Nucleus accumbens (tissue), 56 donors: ENCODE measurements around the gene RCAN1.
A peak's percentile ranks its signal among the peaks of the same experiment; 100 is the strongest.

ENCODE experiments used
- DNase-seq, 56 donors: peaks; one replicate each; lab custom pipeline; 2025; lab: John Stamatoyannopoulos, UW

The RCAN1 gene

DNA sequence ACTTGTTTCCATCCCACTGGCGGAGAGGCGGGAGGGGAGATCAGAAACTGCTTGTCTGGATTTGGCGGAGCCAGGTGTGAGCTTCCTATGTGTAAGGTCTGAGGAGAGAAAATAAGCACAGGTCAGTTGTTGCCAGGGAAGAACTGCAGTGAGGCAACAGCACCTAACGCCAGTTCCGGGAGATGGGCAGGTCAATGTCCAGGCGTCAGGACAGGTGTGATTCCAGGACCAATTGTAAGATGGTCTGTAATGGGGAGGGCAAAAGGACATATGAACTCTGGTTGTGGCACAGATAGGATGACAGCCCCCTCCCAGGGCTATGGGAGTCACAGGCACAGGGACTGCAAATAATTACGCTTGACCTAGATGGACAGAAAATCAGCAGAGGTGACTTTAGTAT, 93.4 kb downstream of the RCAN1 start:
- DNase-seq: no peak

DNA sequence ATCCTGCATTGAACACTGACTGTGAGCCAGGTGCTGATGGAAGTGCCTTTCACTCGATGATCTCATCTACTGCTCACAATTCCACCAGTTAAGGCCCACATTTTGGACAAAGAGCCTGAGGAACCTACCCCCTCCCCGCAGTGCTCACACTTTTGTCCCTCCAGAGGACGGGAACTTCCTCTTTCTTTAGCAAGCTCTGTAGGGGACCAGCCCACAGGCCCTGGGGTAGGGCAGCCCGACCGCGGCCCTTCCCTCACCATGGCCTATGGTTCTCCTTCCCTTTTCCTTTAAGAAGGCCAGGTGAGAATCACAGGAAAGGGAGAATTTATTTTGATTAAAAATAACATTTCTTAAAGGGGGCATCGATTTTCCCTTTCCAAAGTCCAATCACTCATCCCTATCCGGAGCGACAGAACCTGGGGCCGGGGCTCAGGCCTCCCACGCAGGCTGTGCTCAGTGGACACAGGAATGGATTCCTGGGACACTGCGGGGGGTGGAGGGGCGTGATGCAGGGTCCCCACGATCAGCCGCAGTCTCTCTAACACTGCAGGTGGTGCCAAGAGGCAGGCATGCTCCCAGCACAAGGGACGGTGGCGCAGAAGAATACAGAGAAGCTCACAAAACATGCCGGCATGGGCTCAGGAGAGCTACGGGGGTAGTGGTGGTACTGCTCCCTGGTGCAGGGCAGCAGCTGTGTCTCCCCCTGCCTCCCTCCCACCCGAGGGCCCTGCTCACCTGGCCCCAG, 94.0 kb downstream of the RCAN1 start:
- DNase-seq: no peak

DNA sequence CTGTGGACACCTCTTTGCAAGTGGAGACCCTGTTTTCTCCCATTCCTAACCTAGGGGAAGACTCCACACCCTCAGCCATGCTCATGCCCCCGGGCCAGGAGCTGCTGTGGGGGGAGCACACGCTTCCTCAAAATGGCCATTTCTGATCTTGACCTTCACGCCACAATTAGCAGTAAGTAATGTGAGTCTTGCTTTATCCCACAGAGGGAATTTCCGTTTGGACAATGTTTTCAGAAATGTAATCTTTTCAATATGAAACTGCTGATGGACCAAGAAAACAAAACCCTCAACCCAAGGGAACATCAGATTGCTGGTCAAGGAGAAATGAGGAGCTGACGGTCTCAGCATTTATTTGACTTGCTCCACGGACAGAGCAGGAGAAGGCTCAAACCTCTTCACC, 94.6 kb downstream of the RCAN1 start:
- DNase-seq: no peak

DNA sequence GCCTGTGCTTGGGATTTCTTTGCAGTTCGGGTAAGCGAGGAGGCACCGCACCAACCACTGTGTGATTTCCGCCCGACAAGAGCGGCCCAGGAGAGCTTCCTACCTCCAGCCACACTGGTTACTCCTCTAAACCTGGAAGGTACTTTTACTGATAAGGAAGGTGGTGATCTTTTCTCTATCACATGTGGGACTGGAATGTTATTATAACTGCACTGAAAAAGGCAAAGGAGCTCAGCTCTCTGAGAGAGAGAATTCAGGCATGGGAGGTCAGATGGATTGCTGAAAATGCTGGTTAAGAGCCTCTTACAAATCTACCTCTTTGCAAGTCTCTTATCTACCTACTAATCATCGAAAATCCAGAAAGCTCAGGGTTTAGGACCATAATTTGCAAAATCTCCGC, 95.2 kb downstream of the RCAN1 start:
- no peak for DNase-seq

DNA sequence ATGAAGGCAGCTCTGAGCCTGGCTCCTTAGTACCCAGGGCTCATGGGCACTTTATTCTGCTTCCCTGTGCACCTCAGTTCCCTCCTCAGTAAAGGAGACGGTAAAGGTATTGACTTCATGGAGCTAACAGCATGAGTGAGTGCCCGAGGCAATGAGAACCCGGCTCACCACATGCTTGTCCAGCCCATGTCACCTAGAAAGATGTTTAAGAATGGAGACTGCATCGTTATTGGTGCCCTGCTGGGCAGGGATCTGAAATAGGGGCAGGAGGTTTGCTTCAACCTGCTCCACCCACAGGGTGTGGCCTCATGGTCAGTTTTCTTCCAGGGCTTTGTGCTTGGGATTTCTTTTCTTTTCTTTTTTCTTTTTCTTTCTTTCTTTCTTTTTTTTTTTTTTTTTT, 95.9 kb downstream of the RCAN1 start:
- no peak for DNase-seq

DNA sequence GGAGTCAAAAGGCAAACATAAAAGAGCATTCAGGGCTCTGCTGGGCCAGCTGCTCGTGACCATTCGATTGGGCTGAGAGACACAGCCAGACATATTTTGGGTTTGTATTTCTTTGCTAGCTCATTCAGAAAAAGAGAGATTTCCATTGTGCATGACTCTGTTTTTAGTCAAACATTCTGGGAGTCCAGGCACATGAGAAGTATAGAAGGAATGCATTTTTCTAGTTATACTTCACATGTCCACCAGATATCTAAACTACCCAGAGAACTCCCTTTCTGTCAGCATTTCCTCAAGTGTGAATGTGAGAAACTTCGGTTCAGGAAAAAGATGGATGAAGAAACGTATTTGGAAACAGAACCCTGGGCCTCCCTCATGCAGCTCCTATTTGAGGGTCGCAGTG, 96.6 kb downstream of the RCAN1 start:
- no peak for DNase-seq

DNA sequence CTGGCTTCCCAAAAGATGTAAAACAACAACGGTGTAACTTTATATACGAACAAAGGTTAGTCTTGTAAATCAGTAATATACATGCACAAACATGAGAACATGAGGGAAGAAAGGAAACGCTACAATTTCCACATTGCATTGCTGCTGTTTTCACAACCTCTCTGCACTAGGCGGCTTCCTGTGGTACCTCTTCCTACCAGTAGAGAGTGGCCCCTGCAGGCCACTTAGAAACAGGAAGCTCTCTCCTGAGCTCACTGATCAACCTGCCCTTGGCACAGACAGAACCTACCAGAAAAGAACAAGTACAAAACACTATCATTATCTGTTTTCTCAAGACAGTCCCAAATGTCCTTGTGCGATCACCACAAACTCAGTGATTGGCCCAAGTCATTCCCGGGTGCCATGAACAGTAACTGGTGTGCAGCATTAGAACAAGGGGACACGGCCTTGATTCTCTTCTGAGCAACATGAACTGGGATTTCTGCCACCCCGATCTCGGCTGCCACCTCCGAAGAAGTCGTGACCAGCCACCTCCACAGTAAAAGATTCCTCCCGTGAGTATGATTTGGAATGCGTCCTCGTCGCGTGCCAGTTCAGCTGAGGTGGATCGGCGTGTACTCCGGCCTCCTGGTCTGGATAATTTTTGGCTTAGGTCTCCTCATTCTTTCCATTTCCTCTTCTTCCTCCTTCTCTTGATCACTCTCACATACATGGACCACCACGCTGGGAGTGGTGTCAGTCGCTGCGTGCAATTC, 97.2 kb downstream of the RCAN1 start:
- no peak for DNase-seq

DNA sequence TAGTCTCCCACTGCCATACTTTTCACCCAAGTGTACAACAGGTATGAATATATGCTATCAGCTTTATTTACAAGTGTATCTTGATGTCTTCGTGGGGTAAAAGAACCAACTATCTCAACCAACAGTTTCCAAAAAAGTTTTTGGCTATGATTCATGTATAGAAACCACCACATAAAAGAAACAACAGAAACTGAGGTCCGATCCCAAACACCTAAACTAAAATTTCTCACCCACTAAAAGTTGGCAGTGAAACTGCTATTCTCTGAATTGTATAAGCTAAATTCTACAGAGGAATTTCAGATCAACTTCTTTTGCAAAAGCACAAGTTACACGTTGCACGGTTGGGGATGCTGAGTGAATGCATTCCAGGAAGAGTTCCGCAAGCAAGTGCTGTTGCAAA, 97.9 kb downstream of the RCAN1 start:
- DNase-seq: no peak

DNA sequence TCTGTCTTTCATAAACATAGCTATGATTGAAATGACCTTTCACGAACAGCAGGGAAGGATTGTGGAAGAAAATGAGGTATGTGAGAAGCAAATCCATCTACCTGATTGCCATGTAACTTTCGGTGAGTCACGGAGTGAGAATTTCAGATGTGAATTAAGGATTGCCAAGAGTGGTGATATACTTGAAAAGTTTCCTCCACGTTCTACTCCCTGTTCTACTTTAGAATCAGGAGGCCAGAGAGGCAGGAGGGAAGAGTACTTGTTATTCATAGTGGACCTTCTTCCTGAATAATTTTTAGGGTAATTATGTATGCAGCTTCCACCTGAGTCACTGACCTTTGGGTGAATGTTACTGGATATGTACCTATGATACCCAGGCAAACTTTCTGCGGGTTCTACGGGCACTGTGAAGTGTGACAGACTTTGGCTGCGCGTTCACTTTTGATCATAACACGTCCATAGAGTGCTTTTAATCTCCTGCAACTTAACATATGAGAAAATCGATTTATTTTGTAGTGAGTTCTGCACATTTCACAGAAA, 100.3 kb downstream of the RCAN1 start:
- no peak for DNase-seq

DNA sequence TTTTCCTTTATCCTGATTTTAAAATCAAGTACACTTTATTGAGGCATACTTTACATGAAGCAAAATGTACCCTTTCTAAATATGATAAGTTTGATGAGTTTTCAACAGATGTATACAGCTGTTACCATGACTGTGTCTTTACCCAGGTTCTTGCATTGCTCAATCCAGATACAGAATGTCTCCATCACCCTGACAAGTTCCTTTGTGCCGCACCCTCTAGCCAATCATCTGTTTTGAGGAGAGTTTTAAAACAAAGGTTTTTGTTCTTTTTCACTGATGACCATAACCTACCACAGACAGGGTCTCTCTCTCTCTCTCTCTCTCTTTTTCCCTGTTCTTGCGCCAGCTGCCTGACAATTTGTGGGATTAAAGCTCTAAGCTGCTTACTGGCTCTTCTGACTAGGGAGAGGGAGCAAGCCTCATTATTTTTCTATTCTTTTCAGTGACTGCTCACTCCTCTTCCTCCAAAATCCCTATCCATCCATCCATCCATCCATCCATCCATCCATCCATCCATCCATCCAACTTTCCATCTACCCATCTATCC, 101.7 kb downstream of the RCAN1 start:
- DNase-seq: no peak

DNA sequence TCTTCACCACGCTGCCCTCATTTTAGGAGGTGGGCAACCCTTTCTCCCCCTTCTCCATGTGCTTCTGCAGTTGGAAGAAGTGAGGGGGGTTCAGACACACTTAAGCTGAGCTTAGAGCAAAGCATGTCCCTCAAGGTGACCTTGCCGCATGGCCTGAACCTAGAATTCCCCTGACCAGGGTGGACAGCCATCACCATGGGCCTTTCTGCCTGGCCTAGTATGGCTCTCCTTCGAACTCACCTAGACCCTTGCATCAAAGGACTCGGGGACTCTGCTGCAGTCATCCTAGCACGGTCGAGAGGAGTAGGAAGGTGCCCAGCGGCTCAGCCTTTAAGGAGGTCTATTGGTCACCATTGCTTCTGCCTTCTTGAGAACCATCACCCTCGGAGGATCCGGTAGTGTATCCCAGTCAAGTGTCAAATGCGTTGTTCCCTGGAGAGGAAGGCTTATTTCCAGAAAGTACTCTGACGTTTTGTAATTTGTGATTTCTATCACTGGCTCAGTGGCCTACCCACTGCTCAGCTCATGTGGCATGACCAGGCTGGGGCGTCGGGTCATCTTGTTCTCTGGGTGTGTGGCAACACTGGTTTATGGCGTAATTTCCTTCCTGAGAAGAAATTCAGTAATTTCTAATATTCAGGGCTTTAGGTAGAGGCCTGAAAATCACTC, 103.0 kb downstream of the RCAN1 start, which contains the start of gene KCNE1:
Gene KCNE1 (minus strand): TSS at position 424 of the 669 bp plus-strand sequence. CDS start 62,576 bp downstream, outside the sequence.
- DNase-seq: no peak

DNA sequence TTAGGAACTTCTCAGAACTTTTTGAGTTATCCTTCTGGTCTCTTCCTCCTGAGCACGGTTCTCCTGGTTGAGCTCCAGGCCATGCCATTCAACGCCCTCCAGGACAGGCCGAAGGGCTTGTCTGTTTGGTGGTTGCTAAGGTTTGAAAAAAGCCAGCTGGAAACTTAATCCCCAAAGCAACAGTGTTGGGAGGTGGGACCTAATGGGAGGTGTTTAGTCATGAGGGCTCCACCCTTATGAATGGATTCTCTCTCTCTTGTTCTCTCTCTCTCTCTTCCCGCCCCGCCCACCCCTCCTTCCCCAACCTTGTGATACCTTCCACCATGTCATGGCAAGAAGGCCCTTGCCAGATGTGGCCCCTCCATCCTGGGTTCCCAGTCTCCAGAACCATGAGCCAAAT, 103.7 kb downstream of the RCAN1 start:
- DNase-seq: no peak

DNA sequence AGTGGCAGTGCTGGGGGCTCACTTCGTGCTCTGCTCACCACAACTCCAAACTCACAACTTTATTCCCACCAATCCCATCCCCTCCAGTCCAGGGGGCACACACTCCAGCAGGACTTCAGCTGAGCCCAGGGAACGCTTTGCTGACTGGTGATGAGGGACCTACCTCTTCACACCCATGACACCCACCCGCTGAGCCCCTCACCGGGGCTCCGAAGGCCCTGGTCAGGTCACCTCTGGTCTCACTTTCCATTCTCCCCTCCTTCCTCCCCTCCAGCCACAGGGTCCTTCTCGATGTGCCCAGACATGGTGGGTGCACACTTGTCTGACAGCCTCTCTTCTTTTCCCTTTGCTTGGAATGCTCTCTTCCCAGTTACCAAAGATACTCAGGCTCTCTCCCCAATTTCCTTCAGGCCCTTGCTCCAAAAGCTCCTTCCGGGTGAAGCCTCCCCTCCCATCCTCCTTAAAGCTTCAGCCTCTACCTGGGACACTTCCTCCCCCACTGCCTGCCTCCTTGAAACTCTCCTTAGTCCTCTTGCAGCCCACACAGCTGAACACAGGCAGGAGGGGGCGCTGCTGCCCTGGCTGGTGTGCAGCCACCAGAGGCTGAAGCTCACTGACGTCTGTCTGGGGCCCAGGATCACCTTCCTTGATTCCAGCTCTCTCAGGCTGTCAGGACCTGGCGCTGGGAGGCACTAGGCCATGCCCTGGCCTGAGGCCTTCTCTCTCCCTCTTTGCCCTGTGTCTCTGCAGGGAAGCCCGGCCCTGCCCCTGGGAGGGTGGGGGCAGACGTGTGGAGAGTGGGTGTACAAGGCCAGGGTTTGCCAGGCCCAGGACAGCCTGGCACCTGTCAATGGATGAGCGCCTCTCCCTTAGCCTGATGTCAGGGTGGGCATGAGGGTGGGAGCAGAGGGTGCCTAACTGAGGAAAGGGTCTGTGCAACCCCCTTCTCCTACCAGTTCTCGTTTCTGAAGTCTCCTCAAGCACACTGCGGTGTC, 104.5 kb downstream of the RCAN1 start:
- DNase-seq: peak in 33 of 56 donors; percentile 1 to 60 (median 26)

DNA sequence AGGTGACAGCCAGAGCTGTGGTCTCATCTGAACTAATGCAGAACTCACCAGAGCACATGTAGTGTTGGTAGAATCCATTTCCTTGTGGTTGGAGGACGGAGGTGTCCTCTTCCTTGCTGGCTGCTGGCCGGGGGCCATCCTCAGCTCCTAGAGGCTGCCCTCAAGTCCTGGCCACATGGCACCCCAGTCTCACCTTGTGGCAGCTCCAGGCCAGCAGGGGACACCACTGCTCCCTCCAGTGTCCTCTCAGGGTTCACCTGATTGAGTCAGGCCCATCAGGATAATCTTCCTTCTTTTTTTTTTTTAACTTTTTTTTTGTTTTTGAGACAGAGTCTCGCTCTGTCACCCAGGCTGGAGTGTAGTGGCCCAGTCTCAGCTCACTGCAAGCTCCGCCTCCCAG, 105.8 kb downstream of the RCAN1 start:
- DNase-seq: no peak

DNA sequence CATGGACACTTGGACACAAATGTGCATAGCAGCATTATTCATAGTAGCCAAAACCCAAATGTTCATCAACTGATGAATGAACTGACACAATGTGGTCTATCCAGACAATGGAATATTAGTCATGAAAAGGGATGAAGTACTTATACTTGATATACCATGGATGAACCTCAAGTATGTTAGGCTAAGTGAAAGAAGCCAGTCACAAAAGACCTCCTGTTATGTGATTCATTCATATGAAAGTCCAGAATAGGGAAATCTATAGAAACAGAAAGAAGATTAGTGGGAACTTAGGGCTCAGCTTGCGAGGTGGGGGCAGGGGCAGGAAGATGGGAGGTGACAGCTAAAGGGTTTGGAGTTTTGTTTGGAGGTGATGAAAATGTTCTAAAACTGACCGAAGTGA, 110.3 kb downstream of the RCAN1 start:
- DNase-seq: no peak

DNA sequence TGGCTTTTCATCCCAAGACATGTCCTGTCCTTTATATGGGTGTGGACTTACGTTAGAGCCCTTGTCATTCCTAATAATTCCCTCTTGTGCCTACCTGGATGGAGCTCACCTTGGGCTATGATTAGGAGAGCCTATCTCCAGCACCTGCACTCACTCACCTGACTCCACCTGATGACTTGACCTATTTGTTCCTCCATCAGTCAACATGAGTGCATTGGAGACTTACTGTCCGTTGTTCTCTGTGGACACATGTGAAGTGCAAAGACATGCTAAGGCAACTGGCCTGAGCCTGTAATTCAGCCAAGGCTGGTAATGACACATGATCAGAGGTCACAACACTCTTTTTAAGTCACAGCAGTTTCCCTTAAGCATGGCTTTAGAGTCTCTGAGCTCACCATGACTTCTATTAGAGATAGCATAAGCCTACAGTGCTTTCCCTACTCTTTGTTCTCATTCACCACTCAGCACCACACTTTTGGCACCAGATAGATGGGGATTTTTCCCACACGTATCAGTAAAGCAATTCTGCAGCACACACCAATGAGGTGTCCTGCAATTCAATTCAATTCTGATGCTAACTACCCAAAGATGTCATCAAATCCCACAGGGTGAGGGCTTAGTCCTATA, 112.3 kb downstream of the RCAN1 start:
- no peak for DNase-seq

DNA sequence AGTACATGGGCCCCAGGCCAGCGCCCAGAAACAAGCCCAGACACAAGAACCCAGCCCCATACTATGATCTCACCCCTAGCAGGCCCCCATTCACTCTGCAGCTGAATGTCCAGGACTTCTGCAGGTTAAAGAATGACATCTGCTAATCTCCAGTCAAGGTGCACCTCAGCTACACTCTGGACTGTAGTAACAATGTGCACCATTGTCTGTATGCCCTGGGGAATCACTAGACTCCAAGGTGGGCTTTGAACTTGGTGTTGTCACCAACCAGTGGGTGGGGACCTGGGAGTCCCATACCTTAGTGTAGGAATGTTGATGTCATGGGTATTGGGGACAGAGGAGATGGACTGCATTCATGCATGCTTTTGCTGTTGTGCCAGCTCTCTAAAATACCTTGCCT, 113.2 kb downstream of the RCAN1 start:
- DNase-seq: no peak

DNA sequence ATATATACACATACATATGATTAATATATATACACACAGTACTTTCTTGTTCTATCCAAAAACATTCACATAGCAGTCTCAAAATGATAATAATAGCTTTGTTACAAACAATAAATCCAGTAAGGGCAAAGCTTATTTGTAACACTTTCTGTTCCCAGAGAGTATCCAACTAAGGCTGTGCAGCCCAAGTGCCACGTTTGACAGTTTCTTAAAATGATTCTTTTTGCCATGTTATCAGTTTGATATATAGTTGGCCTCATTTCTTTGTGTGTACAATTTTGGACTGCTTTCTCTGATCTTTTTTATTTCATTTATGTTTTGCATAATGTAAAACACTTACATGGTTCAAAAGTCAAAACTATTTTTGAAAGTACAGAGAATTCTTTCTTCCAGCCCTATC, 114.7 kb downstream of the RCAN1 start:
- DNase-seq: no peak

DNA sequence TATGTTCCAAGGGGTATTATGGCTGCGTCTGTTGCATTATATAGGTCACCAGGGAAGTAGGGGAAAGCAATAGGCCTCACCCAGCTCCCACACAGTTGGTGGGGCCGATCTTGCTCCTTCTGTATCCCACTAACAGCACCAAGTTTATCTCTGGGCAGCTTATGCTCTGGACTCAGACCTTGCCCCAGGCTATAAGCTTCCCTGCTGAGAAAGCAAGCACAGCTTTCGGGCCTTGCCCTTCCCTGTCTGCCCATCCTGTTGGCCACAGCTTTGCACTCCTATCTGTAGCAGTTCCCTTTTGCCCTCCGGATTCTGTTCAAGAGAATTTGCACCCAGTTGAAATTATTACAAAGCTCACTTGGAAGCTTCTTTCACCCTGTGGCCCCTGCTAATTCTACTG, 115.8 kb downstream of the RCAN1 start:
- DNase-seq: no peak
